ENCODE measurements around the gene GIMAP6.

Gene GIMAP6

GRCh38 chr7:150648353-150649079 lies 16.3 kb upstream of the GIMAP6 start:
- Histone ChIP-seq H3K4me3 (replicated peaks; ENCODE audit: low read depth, low read length) (no peak overlapping the region), H3K27me3 (replicated peaks; ENCODE audit: control insufficient read depth, insufficient read depth, low read length) (no peaks in the 10 kb centered on the region), H3K36me3 (ENCODE audit: control insufficient read depth, insufficient read depth, low read length) (no peaks in the 10 kb centered on the region)
- TF ChIP-seq CTCF (IDR thresholded peaks at IDR 0.05; ENCODE audit: insufficient read depth, low read length, poor library complexity, severe bottlenecking) = no peak
- no peak for DNase-seq (ENCODE audit: extremely low read depth, insufficient read length)

GRCh38 chr7:150645259-150646020 lies 13.3 kb upstream of the GIMAP6 start:
- TF ChIP-seq CTCF (IDR thresholded peaks at IDR 0.05; ENCODE audit: insufficient read depth, low read length, poor library complexity, severe bottlenecking) = no peak
- DNase-seq (ENCODE audit: extremely low read depth, insufficient read length) = no peak
- Histone ChIP-seq H3K36me3 (ENCODE audit: control insufficient read depth, insufficient read depth, low read length) (no peaks in the 10 kb centered on the region), H3K27me3 (replicated peaks; ENCODE audit: control insufficient read depth, insufficient read depth, low read length) (no peaks in the 10 kb centered on the region), H3K4me3 (replicated peaks; ENCODE audit: low read depth, low read length) (no peak overlapping the region)

DNA sequence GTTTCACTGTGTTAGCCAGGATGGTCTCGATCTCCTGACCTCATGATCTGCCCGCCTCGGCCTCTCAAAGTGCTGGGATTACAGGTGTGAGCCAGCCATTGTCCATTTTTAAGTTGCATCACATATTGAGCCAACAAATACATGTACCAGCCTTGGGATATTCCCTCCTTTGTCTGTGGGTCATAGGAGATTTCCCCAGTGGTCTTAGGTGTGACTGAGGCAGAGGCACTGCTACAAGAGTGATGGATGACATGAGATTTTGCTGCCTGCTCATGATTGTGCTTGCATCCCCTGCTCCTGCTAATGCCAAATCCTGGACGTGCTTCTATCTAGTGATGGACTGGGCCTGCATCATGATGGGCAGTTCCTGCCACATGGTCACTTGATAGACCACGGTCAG lies 10.7 kb upstream of the GIMAP6 start:
- DNase-seq (ENCODE audit: extremely low read depth, insufficient read length) = no peak
- no peak for TF ChIP-seq CTCF (IDR thresholded peaks at IDR 0.05; ENCODE audit: insufficient read depth, low read length, poor library complexity, severe bottlenecking)
- H3K27me3 ChIP-seq (replicated peaks; ENCODE audit: control insufficient read depth, insufficient read depth, low read length) = no peaks in the 10 kb centered on the region
- H3K4me3 ChIP-seq (replicated peaks; ENCODE audit: low read depth, low read length) = no peak overlapping the region
- H3K36me3 ChIP-seq (ENCODE audit: control insufficient read depth, insufficient read depth, low read length) = no peaks in the 10 kb centered on the region

DNA sequence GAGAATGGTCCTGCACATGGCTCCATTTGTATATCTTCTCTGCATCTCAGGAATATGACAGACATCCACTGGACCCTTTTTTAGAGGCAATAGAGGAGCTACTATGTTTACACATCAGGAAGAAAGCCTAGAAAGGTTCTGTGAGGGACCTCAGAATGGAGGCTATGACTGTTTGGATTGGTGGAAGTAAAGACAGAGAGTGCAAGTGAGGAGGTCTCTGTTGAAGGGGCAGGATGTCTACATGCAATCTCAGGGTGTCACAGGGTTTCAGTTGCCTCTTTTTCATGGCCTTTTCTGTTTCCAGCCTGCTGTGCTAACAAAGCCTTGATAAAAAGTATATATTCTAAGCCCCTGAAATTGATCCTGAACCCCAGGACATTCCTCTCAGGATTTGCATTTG lies 9.7 kb upstream of the GIMAP6 start:
- no peak for TF ChIP-seq CTCF (IDR thresholded peaks at IDR 0.05; ENCODE audit: insufficient read depth, low read length, poor library complexity, severe bottlenecking)
- no peaks in the 10 kb centered on the region for H3K36me3 ChIP-seq (ENCODE audit: control insufficient read depth, insufficient read depth, low read length)

DNA sequence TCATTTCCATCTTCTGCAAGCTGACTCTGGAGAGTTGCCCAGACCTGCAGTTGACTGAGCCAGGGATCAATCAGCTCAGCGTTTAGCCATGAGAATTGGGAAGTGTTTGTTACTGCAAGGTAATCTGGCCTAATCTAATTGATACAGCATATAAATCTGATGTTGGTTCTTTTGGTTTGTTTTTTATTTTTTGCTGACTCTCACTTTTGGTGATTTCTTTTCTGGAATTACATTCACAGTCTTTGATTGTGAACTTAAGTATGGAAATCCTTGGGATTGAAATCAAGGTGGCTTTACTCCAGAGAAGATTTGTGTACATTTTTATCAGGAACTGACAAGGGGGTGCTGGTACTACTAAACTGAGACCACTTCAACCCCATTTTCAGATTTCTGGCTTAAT lies 1.7 kb upstream of the GIMAP6 start:
- H3K27me3 ChIP-seq (replicated peaks; ENCODE audit: control insufficient read depth, insufficient read depth, low read length) = no peaks in the 10 kb centered on the region
- TF ChIP-seq CTCF (IDR thresholded peaks at IDR 0.05; ENCODE audit: insufficient read depth, low read length, poor library complexity, severe bottlenecking) = no peak
- DNase-seq (ENCODE audit: extremely low read depth, insufficient read length) = no peak
- H3K36me3 ChIP-seq (ENCODE audit: control insufficient read depth, insufficient read depth, low read length) = peaks cover 2% of the 10 kb centered on the region; the same call in 1 of the 2 replicates
- H3K4me3 ChIP-seq (replicated peaks; ENCODE audit: low read depth, low read length) = no peak overlapping the region

More for the DNA sequence above, 9.7 kb upstream of the GIMAP6 start:
- H3K4me3 ChIP-seq (replicated peaks; ENCODE audit: low read depth, low read length) = no peak overlapping the region
- no peak for DNase-seq (ENCODE audit: extremely low read depth, insufficient read length)
- H3K27me3 ChIP-seq (replicated peaks; ENCODE audit: control insufficient read depth, insufficient read depth, low read length) = no peaks in the 10 kb centered on the region

Data from GM06990 (cell line).